K562 (cell line): Measurements from ENCODE around the gene NCOA3. TPM values are rescaled to one million over a fixed set of nuclear protein-coding genes. Genes with fewer than 3 reads are reported as not detected.

Source experiments
- LEF1 ChIP-seq: fragments of 450-650 bp; IDR thresholded peaks from 2 replicates; pipeline ENCODE4 v1.6.1; 2016; ENCODE audit warnings: mild to moderate bottlenecking
- POLR2H ChIP-seq: IDR thresholded peaks from 2 replicates; pipeline ENCODE4 v1.6.1; 2016; ENCODE audit warnings: missing genetic modification characterization, low read depth, mild to moderate bottlenecking, control low read depth, missing compliant biosample characterization, moderate library complexity
- polyA plus RNA-seq, 8 experiments: library from polyadenylated mRNA; depleted of rRNA in 4 of 8; stranded (reverse) in 5 of 8; unstranded in 3 of 8; fragments of >200 nt; fragmentation: Nextera tagmentation in 2 of 8; fragmentation: Illumina TruSeq in 1 of 8; extraction: Ambion mirVana in 2 of 8; extraction: Trizol in 1 of 8; gene quantifications; 2 replicates each; pipeline versions ENCODE4 v1.2.1 to v1.2.3, GENCODE V29; 2011 to 2014; ENCODE audit warnings: inconsistent platforms in 1 of 8, missing spikeins in 1 of 8
- total RNA-seq, 7 experiments: library from RNA; depleted of rRNA in 6 of 7; stranded (reverse); fragments of >200 nt in 6 of 7; fragmentation: Illumina TruSeq in 2 of 7; extraction: Trizol in 2 of 7; gene quantifications; 2 replicates each; pipeline versions ENCODE4 v1.2.1 to v1.2.3, GENCODE V29; 2011 to 2021; ENCODE audit warnings: low replicate concordance in 1 of 7
- TF ChIP-seq, protein P1 (sequence below), 2 experiments: fragments of 450-650 bp; IDR thresholded peaks; 2 replicates each; pipeline ENCODE4 v1.6.1; 2018; ENCODE audit warnings: mild to moderate bottlenecking in 2 of 2, low read depth in 1 of 2; ENCODE audit not compliant: partially characterized antibody in 2 of 2
- TF ChIP-seq, protein P2 (sequence below), 2 experiments: IDR thresholded peaks; 2 replicates each; pipeline ENCODE4 v1.6.1; 2012; ENCODE audit warnings: improper control_type of control experiment in 2 of 2, low read depth in 2 of 2, low read length in 2 of 2, borderline replicate concordance in 1 of 2
- TF ChIP-seq, protein P3 (sequence below), 3 experiments: fragments of 200-800 bp in 1 of 3; fragments of 250-450 bp in 1 of 3; fragments of 450-650 bp in 1 of 3; sonication (Bioruptor Pico) in 1 of 3; sonication (Bioruptor generic) in 1 of 3; formaldehyde crosslinking in 1 of 3; IDR thresholded peaks; 2 replicates each; pipeline versions ENCODE4 v1.6.1 to v1.8.0; 2016 to 2022; ENCODE audit warnings: mild to moderate bottlenecking in 2 of 3, missing genetic modification characterization in 2 of 3, missing compliant biosample characterization in 1 of 3, moderate library complexity in 1 of 3
- TF ChIP-seq, protein P4 (sequence below), 2 experiments: fragments of 150-350 bp in 1 of 2; IDR thresholded peaks; 2 replicates each; pipeline ENCODE4 v1.6.1; 2012 to 2016; ENCODE audit warnings: low read depth in 2 of 2, low read length in 2 of 2, mild to moderate bottlenecking in 1 of 2, moderate library complexity in 1 of 2

NCOA3 gene
- total and polyA plus RNA-seq, 9 of the 15 experiments (the other 6 are each of a cell fraction or from before 2014, with no cell fraction given) = 3.2 to 24.3 (median 14.4) TPM

DNA sequence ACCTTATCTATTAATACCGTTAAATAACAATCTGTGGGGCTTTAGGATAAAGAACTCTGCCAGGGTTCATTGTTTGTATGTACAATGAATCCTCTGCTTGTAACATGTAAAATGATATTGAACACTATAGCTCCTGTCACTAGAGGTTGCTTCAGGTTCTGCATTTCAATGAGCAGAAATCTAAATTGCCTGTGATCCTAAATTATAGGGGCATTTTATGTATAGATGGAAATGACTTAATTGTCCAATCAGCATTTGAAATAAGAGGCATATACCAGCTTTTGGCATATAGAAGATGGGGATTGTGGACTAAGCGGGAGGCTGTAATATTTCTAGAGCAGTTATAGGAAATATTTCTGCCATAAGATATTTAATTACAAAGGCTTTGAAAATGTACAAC lies 2.0 kb downstream of the NCOA3 start (continued):
- TF ChIP-seq, protein P1, sequence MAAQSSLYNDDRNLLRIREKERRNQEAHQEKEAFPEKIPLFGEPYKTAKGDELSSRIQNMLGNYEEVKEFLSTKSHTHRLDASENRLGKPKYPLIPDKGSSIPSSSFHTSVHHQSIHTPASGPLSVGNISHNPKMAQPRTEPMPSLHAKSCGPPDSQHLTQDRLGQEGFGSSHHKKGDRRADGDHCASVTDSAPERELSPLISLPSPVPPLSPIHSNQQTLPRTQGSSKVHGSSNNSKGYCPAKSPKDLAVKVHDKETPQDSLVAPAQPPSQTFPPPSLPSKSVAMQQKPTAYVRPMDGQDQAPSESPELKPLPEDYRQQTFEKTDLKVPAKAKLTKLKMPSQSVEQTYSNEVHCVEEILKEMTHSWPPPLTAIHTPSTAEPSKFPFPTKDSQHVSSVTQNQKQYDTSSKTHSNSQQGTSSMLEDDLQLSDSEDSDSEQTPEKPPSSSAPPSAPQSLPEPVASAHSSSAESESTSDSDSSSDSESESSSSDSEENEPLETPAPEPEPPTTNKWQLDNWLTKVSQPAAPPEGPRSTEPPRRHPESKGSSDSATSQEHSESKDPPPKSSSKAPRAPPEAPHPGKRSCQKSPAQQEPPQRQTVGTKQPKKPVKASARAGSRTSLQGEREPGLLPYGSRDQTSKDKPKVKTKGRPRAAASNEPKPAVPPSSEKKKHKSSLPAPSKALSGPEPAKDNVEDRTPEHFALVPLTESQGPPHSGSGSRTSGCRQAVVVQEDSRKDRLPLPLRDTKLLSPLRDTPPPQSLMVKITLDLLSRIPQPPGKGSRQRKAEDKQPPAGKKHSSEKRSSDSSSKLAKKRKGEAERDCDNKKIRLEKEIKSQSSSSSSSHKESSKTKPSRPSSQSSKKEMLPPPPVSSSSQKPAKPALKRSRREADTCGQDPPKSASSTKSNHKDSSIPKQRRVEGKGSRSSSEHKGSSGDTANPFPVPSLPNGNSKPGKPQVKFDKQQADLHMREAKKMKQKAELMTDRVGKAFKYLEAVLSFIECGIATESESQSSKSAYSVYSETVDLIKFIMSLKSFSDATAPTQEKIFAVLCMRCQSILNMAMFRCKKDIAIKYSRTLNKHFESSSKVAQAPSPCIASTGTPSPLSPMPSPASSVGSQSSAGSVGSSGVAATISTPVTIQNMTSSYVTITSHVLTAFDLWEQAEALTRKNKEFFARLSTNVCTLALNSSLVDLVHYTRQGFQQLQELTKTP (IDR thresholded peaks at IDR 0.05; ENCODE audit: low read depth in 1 of 2, partially characterized antibody in 2 of 2) = no peak
- TF ChIP-seq, protein P2, sequence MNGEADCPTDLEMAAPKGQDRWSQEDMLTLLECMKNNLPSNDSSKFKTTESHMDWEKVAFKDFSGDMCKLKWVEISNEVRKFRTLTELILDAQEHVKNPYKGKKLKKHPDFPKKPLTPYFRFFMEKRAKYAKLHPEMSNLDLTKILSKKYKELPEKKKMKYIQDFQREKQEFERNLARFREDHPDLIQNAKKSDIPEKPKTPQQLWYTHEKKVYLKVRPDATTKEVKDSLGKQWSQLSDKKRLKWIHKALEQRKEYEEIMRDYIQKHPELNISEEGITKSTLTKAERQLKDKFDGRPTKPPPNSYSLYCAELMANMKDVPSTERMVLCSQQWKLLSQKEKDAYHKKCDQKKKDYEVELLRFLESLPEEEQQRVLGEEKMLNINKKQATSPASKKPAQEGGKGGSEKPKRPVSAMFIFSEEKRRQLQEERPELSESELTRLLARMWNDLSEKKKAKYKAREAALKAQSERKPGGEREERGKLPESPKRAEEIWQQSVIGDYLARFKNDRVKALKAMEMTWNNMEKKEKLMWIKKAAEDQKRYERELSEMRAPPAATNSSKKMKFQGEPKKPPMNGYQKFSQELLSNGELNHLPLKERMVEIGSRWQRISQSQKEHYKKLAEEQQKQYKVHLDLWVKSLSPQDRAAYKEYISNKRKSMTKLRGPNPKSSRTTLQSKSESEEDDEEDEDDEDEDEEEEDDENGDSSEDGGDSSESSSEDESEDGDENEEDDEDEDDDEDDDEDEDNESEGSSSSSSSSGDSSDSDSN (IDR thresholded peaks at IDR 0.05; ENCODE audit: borderline replicate concordance in 1 of 2, low read depth in 2 of 2, low read length in 2 of 2) = no peak
- 0 out of 2 replicates have a peak, but pooled peaks have one; percentile 28 for TF ChIP-seq POLR2H (tag)
- no peak for TF ChIP-seq LEF1
- TF ChIP-seq, protein P3, sequence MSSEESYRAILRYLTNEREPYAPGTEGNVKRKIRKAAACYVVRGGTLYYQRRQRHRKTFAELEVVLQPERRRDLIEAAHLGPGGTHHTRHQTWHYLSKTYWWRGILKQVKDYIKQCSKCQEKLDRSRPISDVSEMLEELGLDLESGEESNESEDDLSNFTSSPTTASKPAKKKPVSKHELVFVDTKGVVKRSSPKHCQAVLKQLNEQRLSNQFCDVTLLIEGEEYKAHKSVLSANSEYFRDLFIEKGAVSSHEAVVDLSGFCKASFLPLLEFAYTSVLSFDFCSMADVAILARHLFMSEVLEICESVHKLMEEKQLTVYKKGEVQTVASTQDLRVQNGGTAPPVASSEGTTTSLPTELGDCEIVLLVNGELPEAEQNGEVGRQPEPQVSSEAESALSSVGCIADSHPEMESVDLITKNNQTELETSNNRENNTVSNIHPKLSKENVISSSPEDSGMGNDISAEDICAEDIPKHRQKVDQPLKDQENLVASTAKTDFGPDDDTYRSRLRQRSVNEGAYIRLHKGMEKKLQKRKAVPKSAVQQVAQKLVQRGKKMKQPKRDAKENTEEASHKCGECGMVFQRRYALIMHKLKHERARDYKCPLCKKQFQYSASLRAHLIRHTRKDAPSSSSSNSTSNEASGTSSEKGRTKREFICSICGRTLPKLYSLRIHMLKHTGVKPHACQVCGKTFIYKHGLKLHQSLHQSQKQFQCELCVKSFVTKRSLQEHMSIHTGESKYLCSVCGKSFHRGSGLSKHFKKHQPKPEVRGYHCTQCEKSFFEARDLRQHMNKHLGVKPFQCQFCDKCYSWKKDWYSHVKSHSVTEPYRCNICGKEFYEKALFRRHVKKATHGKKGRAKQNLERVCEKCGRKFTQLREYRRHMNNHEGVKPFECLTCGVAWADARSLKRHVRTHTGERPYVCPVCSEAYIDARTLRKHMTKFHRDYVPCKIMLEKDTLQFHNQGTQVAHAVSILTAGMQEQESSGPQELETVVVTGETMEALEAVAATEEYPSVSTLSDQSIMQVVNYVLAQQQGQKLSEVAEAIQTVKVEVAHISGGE (CRISPR knock-in tag; IDR thresholded peaks at IDR 0.05) = peak in 1 of 3 experiments; percentile 55; a peak in 1 of 6 replicates
- TF ChIP-seq, protein P4, sequence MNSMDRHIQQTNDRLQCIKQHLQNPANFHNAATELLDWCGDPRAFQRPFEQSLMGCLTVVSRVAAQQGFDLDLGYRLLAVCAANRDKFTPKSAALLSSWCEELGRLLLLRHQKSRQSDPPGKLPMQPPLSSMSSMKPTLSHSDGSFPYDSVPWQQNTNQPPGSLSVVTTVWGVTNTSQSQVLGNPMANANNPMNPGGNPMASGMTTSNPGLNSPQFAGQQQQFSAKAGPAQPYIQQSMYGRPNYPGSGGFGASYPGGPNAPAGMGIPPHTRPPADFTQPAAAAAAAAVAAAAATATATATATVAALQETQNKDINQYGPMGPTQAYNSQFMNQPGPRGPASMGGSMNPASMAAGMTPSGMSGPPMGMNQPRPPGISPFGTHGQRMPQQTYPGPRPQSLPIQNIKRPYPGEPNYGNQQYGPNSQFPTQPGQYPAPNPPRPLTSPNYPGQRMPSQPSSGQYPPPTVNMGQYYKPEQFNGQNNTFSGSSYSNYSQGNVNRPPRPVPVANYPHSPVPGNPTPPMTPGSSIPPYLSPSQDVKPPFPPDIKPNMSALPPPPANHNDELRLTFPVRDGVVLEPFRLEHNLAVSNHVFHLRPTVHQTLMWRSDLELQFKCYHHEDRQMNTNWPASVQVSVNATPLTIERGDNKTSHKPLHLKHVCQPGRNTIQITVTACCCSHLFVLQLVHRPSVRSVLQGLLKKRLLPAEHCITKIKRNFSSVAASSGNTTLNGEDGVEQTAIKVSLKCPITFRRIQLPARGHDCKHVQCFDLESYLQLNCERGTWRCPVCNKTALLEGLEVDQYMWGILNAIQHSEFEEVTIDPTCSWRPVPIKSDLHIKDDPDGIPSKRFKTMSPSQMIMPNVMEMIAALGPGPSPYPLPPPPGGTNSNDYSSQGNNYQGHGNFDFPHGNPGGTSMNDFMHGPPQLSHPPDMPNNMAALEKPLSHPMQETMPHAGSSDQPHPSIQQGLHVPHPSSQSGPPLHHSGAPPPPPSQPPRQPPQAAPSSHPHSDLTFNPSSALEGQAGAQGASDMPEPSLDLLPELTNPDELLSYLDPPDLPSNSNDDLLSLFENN (IDR thresholded peaks at IDR 0.05; ENCODE audit: low read depth in 2 of 2, low read length in 2 of 2) = no peak
